GM21717 (cell line): ENCODE measurements around the gene CSAG2.
A peak's percentile ranks its signal among the peaks of the same experiment; 100 is the strongest.
"Not testable (repeated sequence)": the region's sequence is repeated elsewhere in the genome, so short reads cannot be mapped to it uniquely, and the experiment has no call there.

Source experiments
- ATAC-seq: cut with Tn5 transposase; IDR thresholded peaks from one replicate; pipeline ENCODE4 v1.9.1; 2021; ENCODE audit warnings: mild to moderate bottlenecking, moderate library complexity; ENCODE audit not compliant: unreplicated experiment

CSAG2 gene, protein sequence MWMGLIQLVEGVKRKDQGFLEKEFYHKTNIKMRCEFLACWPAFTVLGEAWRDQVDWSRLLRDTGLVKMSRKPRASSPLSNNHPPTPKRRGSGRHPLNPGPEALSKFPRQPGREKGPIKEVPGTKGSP

DNA sequence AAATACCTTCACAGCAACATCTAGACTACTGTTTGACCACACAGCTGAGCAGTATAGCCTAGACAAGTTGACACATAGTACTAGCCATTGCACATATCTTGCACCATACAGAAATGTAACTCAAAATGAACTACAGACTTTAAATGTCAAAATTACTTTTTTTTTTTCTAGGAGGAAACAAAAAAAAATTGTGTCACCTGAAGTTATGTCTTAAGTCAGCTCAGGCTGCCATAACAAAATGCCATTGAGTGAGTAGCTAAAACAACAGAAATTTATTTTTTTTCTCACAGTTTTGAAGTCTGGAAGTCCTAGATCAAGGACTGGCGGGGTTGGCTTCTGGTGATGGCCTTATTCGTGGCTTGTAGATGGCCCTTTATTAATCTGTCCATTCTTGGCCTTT lies at the start of gene CSAG2:
CSAG2 (minus strand) TSS at position 101 of the 400 bp plus-strand sequence. CDS start 161 bp downstream, outside the sequence.
- not testable (repeated sequence) for ATAC-seq

DNA sequence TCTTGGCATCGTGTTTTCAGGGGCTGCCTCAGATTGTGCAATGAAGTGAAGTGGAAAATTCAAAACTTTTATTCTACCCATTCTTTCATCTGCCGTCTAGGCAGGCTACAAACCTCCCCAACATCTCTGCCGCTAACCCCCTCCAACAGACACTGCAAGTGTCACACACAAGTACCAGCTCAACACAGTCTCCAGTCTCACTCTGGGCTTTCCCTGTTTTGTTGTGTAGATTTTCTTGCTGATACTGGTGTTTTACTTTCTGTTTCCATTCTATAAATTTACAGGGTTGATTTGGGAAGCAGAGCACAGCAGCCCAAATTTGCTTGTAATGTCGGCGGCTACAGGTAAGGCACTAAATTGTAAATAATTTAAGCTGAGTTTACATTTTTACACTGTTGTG lies 45.8 kb upstream of the CSAG2 start:
- peak; percentile 63 for ATAC-seq

DNA sequence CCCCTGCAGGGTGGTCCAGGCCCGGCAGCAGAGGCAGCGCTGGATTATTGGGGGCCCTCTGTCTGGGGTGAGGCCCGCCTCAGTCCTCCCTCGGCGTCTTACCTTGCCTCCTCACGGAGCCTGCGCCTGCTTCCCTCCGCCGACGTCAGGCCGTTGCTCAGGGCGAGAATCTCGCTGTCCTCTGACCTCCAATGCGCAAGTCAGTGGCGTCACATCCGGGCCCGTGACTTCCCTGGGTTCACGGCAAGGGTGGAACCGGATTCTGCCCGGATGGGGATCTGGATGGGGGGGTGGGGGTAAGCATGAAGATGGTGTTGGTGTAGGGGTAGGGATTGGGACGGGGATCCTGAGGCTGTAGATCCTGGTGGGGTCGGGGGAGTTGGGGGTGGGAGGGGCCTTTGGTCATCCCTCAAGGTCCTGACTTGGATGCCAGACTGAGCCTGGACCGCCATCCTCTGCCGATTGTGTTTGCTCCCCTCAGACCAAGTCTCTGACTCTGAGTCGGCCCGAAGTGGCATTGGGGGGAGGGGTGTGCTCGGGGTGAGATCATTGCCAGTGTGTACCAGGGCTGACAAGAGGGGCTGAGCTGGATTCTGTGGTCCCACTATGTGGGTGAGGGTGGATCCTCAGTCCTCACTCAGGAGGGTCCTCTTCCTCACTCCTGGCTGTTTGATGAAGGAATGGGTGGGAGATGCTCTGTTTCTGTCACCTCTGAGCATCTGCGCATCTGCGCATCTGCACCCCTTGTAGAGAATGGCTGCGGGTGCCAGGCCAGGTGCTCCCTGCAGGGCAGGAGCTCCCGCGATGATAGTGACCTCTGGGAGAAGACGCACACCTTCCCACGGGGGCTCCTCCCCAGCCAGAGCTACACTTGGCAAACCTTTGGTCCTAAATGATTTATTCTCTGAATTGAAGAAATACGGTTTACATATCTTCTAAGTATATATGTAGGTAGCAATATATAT lies 44.9 kb upstream of the CSAG2 start, which contains the start of gene MAGEA2:
MAGEA2 (minus strand) TSS at position 157 of the 965 bp plus-strand sequence. CDS start 2,479 bp downstream, outside the sequence.
- ATAC-seq: not testable (repeated sequence)

DNA sequence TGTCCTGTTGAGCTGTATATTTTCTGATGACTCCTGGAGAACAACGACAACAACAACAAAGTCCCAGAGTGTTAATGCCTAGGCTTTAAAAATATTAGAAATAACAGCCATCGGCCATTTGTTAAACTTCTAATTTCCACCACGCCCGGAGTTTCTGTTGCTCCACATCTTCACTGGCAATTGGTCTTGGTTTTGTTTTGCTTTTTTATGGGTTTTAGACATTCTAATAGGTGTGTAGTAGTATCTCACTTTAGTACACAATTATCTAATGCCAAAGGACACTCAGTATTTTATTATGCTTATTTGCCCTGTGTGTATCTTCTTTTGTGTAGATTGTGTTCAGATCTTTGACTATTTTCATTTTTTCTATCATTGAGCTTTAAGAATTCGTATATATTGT lies 29.5 kb upstream of the CSAG2 start:
- ATAC-seq: no peak

DNA sequence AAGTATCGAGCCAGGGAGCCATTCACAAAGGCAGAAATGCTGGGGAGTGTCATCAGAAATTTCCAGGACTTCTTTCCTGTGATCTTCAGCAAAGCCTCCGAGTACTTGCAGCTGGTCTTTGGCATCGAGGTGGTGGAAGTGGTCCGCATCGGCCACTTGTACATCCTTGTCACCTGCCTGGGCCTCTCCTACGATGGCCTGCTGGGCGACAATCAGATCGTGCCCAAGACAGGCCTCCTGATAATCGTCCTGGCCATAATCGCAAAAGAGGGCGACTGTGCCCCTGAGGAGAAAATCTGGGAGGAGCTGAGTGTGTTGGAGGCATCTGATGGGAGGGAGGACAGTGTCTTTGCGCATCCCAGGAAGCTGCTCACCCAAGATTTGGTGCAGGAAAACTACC lies 27.5 kb upstream of the CSAG2 start:
- not testable (repeated sequence) for ATAC-seq

DNA sequence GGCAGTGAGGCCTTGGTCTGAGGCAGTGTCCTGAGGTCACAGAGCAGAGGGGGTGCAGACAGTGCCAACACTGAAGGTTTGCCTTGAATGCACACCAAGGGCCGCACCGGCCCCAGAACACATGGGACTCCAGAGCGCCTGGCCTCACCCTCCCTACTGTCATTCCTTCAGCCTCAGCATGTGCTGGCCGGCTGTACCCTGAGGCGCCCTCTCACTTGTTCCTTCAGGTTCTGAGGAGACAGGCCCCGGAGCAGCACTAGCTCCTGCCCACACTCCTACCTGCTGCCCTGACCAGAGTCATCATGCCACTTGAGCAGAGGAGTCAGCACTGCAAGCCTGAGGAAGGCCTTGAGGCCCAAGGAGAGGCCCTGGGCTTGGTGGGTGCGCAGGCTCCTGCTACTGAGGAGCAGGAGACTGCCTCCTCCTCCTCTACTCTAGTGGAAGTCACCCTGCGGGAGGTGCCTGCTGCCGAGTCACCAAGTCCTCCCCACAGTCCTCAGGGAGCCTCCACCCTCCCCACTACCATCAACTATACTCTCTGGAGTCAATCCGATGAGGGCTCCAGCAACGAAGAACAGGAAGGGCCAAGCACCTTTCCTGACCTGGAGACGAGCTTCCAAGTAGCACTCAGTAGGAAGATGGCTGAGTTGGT lies 26.9 kb upstream of the CSAG2 start:
- no peak for ATAC-seq

DNA sequence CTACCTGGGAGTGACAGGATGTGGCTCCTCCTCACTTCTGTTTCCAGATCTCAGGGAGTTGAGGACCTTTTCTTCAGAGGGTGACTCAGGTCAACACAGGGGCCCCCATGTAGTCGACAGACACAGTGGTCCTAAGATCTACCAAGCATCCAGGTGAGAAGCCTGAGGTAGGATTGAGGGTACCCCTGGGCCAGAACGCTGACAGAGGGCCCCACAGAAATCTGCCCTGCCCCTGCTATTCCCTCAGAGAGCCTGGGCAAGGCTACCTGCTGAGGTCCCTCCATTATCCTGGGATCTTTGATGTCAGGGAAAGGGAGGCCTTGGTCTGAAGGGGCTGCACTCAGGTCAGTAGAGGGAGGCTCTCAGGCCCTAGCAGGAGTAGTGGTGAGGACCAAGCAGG lies 26.0 kb upstream of the CSAG2 start:
- ATAC-seq: no peak

DNA sequence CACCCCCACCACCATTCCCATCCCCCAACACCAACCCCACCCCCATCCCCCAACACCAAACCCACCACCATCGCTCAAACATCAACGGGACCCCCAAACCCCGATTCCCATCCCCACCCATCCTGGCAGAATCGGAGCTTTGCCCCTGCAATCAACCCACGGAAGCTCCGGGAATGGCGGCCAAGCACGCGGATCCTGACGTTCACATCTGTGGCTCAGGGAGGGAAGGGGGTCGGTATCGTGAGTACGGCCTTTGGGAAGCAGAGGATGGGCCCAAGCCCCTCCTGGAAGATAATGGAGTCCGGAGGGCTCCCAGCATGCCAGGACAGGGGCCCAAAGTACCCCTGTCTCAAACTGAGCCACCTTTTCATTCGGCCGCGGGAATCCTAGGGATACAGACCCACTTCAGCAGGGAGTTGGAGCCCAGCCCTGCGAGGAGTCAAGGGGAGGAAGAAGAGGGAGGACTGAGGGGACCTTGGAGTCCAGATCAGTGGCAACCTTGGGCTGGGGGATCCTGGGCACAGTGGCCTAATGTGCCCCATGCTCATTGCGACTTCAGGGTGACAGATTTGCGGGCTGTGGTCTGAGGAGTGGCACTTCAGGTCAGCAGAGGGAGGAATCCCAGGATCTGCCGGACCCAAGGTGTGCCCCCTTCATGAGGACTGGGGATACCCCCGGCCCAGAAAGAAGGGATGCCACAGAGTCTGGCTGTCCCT lies 25.2 kb upstream of the CSAG2 start:
- not testable (repeated sequence) for ATAC-seq

DNA sequence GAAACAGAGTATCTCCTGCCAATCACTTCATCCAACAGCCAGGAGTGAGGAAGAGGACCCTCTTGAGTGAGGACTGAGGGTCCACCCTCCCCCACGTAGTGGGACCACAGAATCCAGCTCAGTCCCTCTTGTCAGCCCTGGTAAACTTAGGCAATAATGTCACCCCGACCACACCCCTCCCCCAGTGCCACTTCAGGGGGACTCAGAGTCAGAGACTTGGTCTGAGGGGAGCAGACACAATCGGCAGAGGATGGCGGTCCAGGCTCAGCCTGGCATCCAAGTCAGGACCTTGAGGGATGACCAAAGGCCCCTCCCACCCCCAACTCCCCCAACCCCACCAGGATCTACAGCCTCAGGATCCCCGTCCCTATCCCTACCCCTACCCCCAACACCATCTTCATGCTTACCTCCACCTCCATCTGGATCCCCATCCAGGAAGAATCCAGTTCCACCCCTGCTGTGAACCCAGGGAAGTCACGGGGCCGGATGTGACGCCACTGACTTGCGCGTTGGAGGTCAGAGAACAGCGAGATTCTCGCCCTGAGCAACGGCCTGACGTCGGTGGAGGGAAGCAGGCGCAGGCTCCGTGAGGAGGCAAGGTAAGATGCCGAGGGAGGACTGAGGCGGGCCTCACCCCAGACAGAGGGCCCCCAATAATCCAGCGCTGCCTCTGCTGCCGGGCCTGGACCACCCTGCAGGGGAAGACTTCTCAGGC lies 24.3 kb upstream of the CSAG2 start, which contains the start of the genes CSAG1 and MAGEA12:
CSAG1 (minus strand) TSS at position 461 of the 715 bp plus-strand sequence. CDS start 1,261 bp downstream, outside the sequence.
MAGEA12 (plus strand) TSS at position 497 of the 715 bp plus-strand sequence. CDS start 2,405 bp downstream, outside the sequence.
- ATAC-seq: no peak

DNA sequence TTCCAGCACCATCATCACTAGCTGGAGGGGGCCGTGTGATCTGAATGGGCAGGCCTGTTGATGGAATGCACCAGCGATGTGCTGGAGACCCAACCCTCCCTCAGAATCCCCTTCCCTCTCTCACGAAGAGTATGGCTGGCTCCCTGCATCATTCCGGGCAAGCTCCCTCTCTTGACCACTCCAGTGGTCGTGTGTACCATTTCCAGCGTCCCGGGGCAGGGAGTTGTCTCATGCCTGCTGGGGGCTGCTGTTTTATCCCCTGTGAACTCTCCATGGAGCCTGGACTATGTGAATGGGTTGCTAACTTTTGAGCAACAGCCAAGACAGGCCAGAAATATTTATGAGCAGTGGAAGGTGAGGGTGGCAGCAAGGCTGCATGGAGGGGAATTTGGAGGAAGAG lies 16.3 kb upstream of the CSAG2 start:
- no peak for ATAC-seq

DNA sequence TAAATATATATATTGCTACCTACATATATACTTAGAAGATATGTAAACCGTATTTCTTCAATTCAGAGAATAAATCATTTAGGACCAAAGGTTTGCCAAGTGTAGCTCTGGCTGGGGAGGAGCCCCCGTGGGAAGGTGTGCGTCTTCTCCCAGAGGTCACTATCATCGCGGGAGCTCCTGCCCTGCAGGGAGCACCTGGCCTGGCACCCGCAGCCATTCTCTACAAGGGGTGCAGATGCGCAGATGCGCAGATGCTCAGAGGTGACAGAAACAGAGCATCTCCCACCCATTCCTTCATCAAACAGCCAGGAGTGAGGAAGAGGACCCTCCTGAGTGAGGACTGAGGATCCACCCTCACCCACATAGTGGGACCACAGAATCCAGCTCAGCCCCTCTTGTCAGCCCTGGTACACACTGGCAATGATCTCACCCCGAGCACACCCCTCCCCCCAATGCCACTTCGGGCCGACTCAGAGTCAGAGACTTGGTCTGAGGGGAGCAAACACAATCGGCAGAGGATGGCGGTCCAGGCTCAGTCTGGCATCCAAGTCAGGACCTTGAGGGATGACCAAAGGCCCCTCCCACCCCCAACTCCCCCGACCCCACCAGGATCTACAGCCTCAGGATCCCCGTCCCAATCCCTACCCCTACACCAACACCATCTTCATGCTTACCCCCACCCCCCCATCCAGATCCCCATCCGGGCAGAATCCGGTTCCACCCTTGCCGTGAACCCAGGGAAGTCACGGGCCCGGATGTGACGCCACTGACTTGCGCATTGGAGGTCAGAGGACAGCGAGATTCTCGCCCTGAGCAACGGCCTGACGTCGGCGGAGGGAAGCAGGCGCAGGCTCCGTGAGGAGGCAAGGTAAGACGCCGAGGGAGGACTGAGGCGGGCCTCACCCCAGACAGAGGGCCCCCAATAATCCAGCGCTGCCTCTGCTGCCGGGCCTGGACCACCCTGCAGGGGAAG lies 5.0 kb upstream of the CSAG2 start, which contains the start of gene MAGEA2B:
MAGEA2B (plus strand) TSS at position 814 of the 973 bp plus-strand sequence. CDS start 2,479 bp downstream, outside the sequence.
- ATAC-seq: not testable (repeated sequence)

DNA sequence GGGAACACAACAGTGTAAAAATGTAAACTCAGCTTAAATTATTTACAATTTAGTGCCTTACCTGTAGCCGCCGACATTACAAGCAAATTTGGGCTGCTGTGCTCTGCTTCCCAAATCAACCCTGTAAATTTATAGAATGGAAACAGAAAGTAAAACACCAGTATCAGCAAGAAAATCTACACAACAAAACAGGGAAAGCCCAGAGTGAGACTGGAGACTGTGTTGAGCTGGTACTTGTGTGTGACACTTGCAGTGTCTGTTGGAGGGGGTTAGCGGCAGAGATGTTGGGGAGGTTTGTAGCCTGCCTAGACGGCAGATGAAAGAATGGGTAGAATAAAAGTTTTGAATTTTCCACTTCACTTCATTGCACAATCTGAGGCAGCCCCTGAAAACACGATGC lies 4.1 kb upstream of the CSAG2 start:
- peak; percentile 76 for ATAC-seq

DNA sequence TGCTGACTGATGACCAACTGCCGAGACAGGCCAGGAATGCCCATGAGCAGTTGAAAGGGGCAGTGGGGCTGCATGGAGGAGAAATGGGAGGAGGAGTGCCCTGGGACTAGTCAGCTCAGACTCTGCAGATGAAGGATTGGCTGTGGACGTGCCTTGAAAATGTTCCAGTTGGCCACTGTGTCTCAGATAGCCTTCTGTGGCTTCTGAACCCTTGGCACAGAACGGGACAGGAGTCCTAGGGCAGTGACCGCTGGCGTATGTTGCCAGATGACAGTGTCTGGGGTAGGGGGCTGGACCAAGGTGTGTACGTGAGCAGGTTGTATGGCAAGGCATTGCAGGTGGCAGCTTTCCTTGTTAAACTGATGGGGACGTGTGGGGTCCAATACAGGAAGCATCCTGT lies 2.6 kb downstream of the CSAG2 start:
- ATAC-seq: not testable (repeated sequence)

DNA sequence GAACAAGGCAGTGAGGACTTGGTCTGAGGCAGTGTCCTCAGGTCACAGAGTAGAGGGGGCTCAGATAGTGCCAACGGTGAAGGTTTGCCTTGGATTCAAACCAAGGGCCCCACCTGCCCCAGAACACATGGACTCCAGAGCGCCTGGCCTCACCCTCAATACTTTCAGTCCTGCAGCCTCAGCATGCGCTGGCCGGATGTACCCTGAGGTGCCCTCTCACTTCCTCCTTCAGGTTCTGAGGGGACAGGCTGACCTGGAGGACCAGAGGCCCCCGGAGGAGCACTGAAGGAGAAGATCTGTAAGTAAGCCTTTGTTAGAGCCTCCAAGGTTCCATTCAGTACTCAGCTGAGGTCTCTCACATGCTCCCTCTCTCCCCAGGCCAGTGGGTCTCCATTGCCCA lies 8.7 kb downstream of the CSAG2 start:
- not testable (repeated sequence) for ATAC-seq

DNA sequence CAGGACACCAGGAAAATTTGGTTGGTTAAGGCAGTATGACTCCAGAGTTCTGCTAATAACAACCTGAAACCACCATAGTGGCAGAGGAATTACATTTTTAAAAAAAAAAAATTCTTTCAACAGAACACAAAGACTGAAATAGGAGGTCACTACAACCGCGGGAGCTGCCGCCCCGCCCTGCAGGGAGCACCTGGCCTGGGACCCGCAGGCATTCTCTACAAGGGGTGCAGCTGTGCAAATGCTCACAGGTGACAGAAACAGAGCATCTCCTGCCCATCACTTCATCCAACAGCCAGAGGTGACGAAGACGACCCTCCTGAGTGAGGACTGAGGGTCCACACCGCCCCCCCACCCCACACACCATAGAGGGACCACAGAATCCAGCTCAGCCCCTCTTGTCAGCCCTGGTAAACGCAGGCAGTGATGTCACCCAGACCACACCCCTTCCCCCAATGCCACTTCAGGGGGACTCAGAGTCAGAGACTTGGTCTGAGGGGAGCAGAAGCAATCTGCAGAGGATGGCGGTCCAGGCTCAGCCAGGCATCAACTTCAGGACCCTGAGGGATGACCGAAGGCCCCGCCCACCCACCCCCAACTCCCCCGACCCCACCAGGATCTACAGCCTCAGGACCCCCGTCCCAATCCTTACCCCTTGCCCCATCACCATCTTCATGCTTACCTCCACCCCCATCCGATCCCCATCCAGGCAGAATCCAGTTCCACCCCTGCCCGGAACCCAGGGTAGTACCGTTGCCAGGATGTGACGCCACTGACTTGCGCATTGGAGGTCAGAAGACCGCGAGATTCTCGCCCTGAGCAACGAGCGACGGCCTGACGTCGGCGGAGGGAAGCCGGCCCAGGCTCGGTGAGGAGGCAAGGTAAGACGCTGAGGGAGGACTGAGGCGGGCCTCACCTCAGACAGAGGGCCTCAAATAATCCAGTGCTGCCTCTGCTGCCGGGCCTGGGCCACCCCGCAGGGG lies 10.8 kb downstream of the CSAG2 start, which contains the start of gene MAGEA3:
MAGEA3 (plus strand) TSS at position 843 of the 980 bp plus-strand sequence. CDS start 2,039 bp downstream, outside the sequence.
- not testable (repeated sequence) for ATAC-seq

DNA sequence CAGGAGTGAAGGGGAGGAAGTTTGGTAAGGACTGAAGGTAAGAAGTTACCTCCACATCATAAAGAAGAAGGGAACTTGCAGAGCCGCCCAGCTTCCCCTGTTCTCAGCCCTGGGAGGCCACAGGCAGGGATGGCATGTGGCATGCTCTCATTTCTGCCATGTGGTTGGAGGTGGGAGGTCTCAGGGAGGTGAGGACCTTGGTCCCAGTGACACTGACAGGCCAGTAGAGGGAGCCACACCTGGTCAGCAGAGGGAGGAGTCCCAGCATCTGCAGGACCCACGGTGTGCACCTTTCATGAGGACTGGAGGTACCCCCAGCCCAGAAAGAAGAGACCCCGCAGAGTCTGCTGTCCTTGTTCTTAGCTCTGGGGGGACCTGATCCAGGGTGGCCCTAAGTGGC lies 28.1 kb downstream of the CSAG2 start:
- peak; percentile 85 for ATAC-seq

DNA sequence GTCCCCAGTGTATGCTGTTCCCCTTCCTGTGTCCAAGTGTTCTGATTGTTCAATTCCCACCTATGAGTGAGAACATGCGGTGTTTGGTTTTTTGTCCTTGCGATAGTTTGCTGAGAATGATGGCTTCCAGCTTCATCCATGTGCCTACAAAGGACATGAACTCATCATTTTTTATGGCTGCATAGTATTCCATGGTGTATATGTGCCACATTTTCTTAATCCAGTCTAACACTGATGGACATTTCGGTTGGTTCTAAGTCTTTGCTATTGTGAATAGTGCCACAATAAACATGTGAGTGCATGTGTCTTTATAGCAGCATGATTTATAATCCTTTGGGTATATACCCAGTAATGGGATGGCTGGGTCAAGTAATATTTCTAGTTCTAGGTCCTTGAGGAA lies 34.4 kb downstream of the CSAG2 start:
- ATAC-seq: not testable (repeated sequence)
